ENCODE results near the gene STK11. TPM values are rescaled to one million over a fixed set of nuclear protein-coding genes. Genes with fewer than 3 reads are reported as not detected.

STK11 gene
- total RNA-seq, 1 donor from 2014 or later: 61.3 TPM

- DNase-seq (ENCODE audit: extremely low spot score, unreplicated experiment): no peak
- peaks cover 2% of the 10 kb centered on the region for H3K36me3 Mint-ChIP-seq (ENCODE audit: unreplicated experiment)
- H3K9me3 Mint-ChIP-seq (ENCODE audit: unreplicated experiment): no peaks in the 10 kb centered on the region
- H3K4me3 Mint-ChIP-seq (ENCODE audit: unreplicated experiment): no peak overlapping the region
- no peak for TF ChIP-seq CTCF (IDR thresholded peaks at IDR 0.05)
- H3K27ac Mint-ChIP-seq (ENCODE audit: unreplicated experiment): no peak overlapping the region
- H3K4me1 Mint-ChIP-seq (ENCODE audit: unreplicated experiment): peaks cover 10% of the 10 kb centered on the region
- no peaks in the 10 kb centered on the region for H3K27me3 Mint-ChIP-seq (ENCODE audit: unreplicated experiment)
Measured at GRCh38 chr19:1163283-1163933, 42.2 kb upstream of the STK11 start.

DNA sequence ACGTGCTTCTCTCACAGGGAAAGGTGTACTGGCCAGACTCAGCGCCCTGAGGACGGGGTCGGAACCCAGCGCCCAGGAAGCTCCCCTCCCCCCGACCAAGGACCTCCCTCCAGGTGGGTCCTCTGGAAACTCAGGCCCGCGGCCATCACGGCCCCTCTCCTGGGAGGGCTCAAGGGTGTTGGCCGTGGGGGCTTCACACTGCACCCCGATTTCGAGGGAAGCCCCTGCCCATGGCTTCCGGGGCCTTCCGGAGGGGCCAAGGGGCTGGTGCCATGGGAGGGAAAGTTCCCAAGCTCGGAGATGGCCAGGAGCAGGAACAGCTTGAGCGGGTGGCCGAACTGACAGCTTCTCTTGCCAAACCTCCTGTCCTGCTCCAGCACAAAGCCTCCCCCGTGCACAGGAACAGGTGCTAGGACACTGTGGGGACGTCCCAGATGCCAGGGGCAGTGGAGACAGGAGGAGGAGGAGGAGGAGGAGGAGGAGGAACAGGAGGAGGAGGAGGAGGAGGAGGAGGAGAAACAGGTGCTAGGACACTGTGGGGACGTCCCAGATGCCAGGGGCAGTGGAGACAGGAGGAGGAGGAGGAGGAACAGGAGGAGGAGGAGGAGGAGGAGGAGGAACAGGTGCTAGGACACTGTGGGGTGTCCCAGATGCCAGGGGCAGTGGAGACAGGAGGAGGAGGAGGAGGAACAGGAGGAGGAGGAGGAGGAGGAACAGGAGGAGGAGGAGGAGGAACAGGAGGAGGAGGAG is 41.5 kb upstream of the STK11 start:
- no peak overlapping the region for H3K27ac Mint-ChIP-seq (ENCODE audit: unreplicated experiment)
- H3K4me1 Mint-ChIP-seq (ENCODE audit: unreplicated experiment): peaks cover 15% of the 10 kb centered on the region
- H3K4me3 Mint-ChIP-seq (ENCODE audit: unreplicated experiment): no peak overlapping the region
- no peaks in the 10 kb centered on the region for H3K9me3 Mint-ChIP-seq (ENCODE audit: unreplicated experiment)
- peaks cover 2% of the 10 kb centered on the region for H3K36me3 Mint-ChIP-seq (ENCODE audit: unreplicated experiment)
- DNase-seq (ENCODE audit: extremely low spot score, unreplicated experiment): no peak
- TF ChIP-seq CTCF (IDR thresholded peaks at IDR 0.05): no peak
- no peaks in the 10 kb centered on the region for H3K27me3 Mint-ChIP-seq (ENCODE audit: unreplicated experiment)

GRCh38 chr19:1164684-1165531 is 40.7 kb upstream of the STK11 start:
- Mint-ChIP-seq H3K4me3 (ENCODE audit: unreplicated experiment) (no peak overlapping the region), H3K4me1 (ENCODE audit: unreplicated experiment) (peaks cover 22% of the 10 kb centered on the region), H3K27ac (ENCODE audit: unreplicated experiment) (no peak overlapping the region), H3K27me3 (ENCODE audit: unreplicated experiment) (no peaks in the 10 kb centered on the region), H3K36me3 (ENCODE audit: unreplicated experiment) (peaks cover 2% of the 10 kb centered on the region), H3K9me3 (ENCODE audit: unreplicated experiment) (no peaks in the 10 kb centered on the region)
- DNase-seq (ENCODE audit: extremely low spot score, unreplicated experiment): no peak
- no peak for TF ChIP-seq CTCF (IDR thresholded peaks at IDR 0.05)

GRCh38 chr19:1166872-1167573 is 38.6 kb upstream of the STK11 start:
- Mint-ChIP-seq H3K27ac (ENCODE audit: unreplicated experiment) (peak overlapping the region; percentile 27), H3K36me3 (ENCODE audit: unreplicated experiment) (peaks cover 2% of the 10 kb centered on the region), H3K9me3 (ENCODE audit: unreplicated experiment) (no peaks in the 10 kb centered on the region), H3K27me3 (ENCODE audit: unreplicated experiment) (no peaks in the 10 kb centered on the region), H3K4me3 (ENCODE audit: unreplicated experiment) (no peak overlapping the region), H3K4me1 (ENCODE audit: unreplicated experiment) (peaks cover 39% of the 10 kb centered on the region)
- DNase-seq (ENCODE audit: extremely low spot score, unreplicated experiment): peak; percentile 83
- TF ChIP-seq CTCF (IDR thresholded peaks at IDR 0.05): no peak

Data from osteocyte (in vitro differentiated cells).